Measurements from ENCODE around the gene FNDC1. TPM values are rescaled to one million over a fixed set of nuclear protein-coding genes. Genes with fewer than 3 reads are reported as not detected.

The FNDC1 gene
- total RNA-seq, 1 experiment from 2014 or later: not detected

DNA sequence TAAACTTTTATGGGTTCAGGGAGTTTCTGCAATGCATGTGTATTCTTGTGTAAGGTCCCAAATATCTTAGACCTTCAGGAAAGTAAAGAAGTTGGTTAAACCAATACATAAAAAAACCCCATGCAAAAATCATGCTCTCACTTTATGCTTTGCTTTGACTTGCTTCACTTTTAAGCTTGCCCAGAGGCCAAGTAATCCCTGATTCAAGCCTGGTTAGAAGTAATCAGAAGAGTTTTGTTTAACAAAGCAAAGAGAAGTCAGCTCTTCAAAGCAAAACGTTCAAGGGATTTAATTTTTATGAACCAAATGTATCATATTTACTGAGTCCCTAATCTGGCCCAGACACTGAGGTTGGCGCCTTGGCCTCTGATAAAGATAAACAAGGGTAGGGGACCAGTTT lies 26.7 kb upstream of the FNDC1 start:
- Histone ChIP-seq H3K4me1 (ENCODE audit: insufficient read depth, low read length) (no peaks in the 10 kb centered on the region), H3K4me3 (ENCODE audit: low read length) (no peak overlapping the region), H2AFZ (ENCODE audit: low read length) (no peak overlapping the region), H4K20me1 (ENCODE audit: low read length) (no peaks in the 10 kb centered on the region), H3K9ac (ENCODE audit: low read length) (no peak overlapping the region), H3K9me3 (ENCODE audit: low read length) (no peaks in the 10 kb centered on the region), H3K4me2 (ENCODE audit: low read length) (no peak overlapping the region), H3K27me3 (ENCODE audit: low read length) (peaks cover 57% of the 10 kb centered on the region), H3K27ac (ENCODE audit: low read length) (no peak overlapping the region), H3K79me2 (ENCODE audit: low read length) (no peaks in the 10 kb centered on the region), H3K36me3 (ENCODE audit: low read depth, low read length) (no peaks in the 10 kb centered on the region), H3K9me2 (replicated peaks; ENCODE audit: low read length) (no peaks in the 10 kb centered on the region), H3F3A (ENCODE audit: low read length, unreplicated experiment) (no peaks in the 10 kb centered on the region)
- DNase-seq: no peak
- TF ChIP-seq EZH2phosphoT487 (IDR thresholded peaks at IDR 0.05; ENCODE audit: borderline replicate concordance, low read length) (no peak), EZH2 (IDR thresholded peaks at IDR 0.05; ENCODE audit: low read length, unreplicated experiment) (no peak)
- TF ChIP-seq, protein P1, sequence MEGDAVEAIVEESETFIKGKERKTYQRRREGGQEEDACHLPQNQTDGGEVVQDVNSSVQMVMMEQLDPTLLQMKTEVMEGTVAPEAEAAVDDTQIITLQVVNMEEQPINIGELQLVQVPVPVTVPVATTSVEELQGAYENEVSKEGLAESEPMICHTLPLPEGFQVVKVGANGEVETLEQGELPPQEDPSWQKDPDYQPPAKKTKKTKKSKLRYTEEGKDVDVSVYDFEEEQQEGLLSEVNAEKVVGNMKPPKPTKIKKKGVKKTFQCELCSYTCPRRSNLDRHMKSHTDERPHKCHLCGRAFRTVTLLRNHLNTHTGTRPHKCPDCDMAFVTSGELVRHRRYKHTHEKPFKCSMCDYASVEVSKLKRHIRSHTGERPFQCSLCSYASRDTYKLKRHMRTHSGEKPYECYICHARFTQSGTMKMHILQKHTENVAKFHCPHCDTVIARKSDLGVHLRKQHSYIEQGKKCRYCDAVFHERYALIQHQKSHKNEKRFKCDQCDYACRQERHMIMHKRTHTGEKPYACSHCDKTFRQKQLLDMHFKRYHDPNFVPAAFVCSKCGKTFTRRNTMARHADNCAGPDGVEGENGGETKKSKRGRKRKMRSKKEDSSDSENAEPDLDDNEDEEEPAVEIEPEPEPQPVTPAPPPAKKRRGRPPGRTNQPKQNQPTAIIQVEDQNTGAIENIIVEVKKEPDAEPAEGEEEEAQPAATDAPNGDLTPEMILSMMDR (conservative IDR thresholded peaks at IDR 0.05; ENCODE audit: low read depth, low read length): no peak
- POLR2A ChIA-PET (ENCODE audit: unreplicated experiment): no interaction called here
- ATAC-seq: no peak
- BruUV-seq (replicated peaks): no TSS peak
- intact Hi-C loops (cut with micrococcal nuclease): no loop called here
- CTCF ChIA-PET: no interaction called here

DNA sequence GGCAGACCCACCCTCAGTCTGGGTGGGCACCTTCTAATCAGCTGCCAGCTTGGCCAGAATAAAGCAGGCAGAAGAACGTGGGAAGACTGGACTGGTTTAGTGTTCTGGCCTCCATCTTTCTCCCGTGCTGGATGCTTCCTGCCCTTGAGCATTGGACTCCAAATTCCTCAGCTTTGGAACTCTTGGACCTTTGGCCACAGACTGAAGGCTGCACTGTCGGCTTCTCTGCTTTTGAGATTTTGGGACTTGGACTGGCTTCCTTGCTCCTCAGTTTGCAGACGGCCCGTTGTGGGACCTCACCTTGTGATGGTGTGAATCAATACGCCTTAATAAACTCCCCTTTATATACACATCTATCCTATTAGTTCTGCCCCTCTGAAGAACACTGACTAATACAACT lies 20.6 kb upstream of the FNDC1 start:
- intact Hi-C loops (cut with micrococcal nuclease): no loop called here
- no peak overlapping the region for H2AFZ ChIP-seq (ENCODE audit: low read length)
- H3K4me2 ChIP-seq (ENCODE audit: low read length): no peak overlapping the region
- no peak overlapping the region for H3K27ac ChIP-seq (ENCODE audit: low read length)
- H3K9me2 ChIP-seq (replicated peaks; ENCODE audit: low read length): no peaks in the 10 kb centered on the region
- POLR2A ChIA-PET (ENCODE audit: unreplicated experiment): no interaction called here
- no peaks in the 10 kb centered on the region for H3K4me1 ChIP-seq (ENCODE audit: insufficient read depth, low read length)
- no peaks in the 10 kb centered on the region for H3K9me3 ChIP-seq (ENCODE audit: low read length)
- peaks cover 25% of the 10 kb centered on the region for H3K27me3 ChIP-seq (ENCODE audit: low read length)
- H4K20me1 ChIP-seq (ENCODE audit: low read length): no peaks in the 10 kb centered on the region
- H3K79me2 ChIP-seq (ENCODE audit: low read length): no peaks in the 10 kb centered on the region
- no TSS peak for BruUV-seq (replicated peaks)
- ATAC-seq (no peak), DNase-seq (no peak)
- no peak for TF ChIP-seq EZH2phosphoT487 (IDR thresholded peaks at IDR 0.05; ENCODE audit: borderline replicate concordance, low read length)
- TF ChIP-seq, protein P1 (conservative IDR thresholded peaks at IDR 0.05; ENCODE audit: low read depth, low read length): no peak
- no peak for TF ChIP-seq EZH2 (IDR thresholded peaks at IDR 0.05; ENCODE audit: low read length, unreplicated experiment)
- no peak overlapping the region for H3K4me3 ChIP-seq (ENCODE audit: low read length)
- H3F3A ChIP-seq (ENCODE audit: low read length, unreplicated experiment): no peaks in the 10 kb centered on the region
- H3K36me3 ChIP-seq (ENCODE audit: low read depth, low read length): no peaks in the 10 kb centered on the region
- CTCF ChIA-PET: no interaction called here
- H3K9ac ChIP-seq (ENCODE audit: low read length): no peak overlapping the region

DNA sequence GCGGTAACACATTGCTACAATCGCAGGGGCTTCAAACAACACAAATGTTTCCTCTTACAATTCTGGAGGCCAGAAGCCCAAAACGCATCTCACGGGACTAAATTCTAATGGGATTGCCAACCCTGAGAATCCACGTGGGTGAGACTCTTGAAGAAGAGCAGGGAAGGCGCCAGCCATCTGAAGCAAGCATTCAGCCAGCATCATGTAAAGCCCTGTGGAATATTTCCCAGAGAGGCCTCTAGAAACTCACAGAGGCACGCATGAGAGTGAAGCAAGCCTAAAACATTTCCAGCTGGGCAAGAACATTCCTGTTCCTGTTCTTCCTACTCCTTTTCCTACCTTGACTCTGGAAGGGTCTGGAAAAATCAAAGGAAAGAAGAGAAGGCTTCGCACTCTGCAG lies 19.6 kb upstream of the FNDC1 start:
- ChIA-PET CTCF (no interaction called here), POLR2A (ENCODE audit: unreplicated experiment) (no interaction called here)
- H3K4me3 ChIP-seq (ENCODE audit: low read length): no peak overlapping the region
- no peak overlapping the region for H3K4me2 ChIP-seq (ENCODE audit: low read length)
- ATAC-seq (no peak), DNase-seq (no peak)
- TF ChIP-seq EZH2phosphoT487 (IDR thresholded peaks at IDR 0.05; ENCODE audit: borderline replicate concordance, low read length): no peak
- TF ChIP-seq, protein P1 (conservative IDR thresholded peaks at IDR 0.05; ENCODE audit: low read depth, low read length): no peak
- TF ChIP-seq EZH2 (IDR thresholded peaks at IDR 0.05; ENCODE audit: low read length, unreplicated experiment): no peak
- H3K27ac ChIP-seq (ENCODE audit: low read length): no peak overlapping the region
- peaks cover 24% of the 10 kb centered on the region for H3K27me3 ChIP-seq (ENCODE audit: low read length)
- no peaks in the 10 kb centered on the region for H3K79me2 ChIP-seq (ENCODE audit: low read length)
- no peaks in the 10 kb centered on the region for H3K9me2 ChIP-seq (replicated peaks; ENCODE audit: low read length)
- intact Hi-C loops (cut with micrococcal nuclease): no loop called here
- no TSS peak for BruUV-seq (replicated peaks)
- H3F3A ChIP-seq (ENCODE audit: low read length, unreplicated experiment): no peaks in the 10 kb centered on the region
- no peaks in the 10 kb centered on the region for H3K4me1 ChIP-seq (ENCODE audit: insufficient read depth, low read length)
- H3K9me3 ChIP-seq (ENCODE audit: low read length): no peaks in the 10 kb centered on the region
- no peak overlapping the region for H3K9ac ChIP-seq (ENCODE audit: low read length)
- no peaks in the 10 kb centered on the region for H4K20me1 ChIP-seq (ENCODE audit: low read length)
- H2AFZ ChIP-seq (ENCODE audit: low read length): no peak overlapping the region
- H3K36me3 ChIP-seq (ENCODE audit: low read depth, low read length): no peaks in the 10 kb centered on the region
